ENCODE data around the gene ISCU.
A peak's percentile ranks its signal among the peaks of the same experiment; 100 is the strongest.
"Not testable (repeated sequence)": the region's sequence is repeated elsewhere in the genome, so short reads cannot be mapped to it uniquely, and the experiment has no call there.

ISCU gene

DNA sequence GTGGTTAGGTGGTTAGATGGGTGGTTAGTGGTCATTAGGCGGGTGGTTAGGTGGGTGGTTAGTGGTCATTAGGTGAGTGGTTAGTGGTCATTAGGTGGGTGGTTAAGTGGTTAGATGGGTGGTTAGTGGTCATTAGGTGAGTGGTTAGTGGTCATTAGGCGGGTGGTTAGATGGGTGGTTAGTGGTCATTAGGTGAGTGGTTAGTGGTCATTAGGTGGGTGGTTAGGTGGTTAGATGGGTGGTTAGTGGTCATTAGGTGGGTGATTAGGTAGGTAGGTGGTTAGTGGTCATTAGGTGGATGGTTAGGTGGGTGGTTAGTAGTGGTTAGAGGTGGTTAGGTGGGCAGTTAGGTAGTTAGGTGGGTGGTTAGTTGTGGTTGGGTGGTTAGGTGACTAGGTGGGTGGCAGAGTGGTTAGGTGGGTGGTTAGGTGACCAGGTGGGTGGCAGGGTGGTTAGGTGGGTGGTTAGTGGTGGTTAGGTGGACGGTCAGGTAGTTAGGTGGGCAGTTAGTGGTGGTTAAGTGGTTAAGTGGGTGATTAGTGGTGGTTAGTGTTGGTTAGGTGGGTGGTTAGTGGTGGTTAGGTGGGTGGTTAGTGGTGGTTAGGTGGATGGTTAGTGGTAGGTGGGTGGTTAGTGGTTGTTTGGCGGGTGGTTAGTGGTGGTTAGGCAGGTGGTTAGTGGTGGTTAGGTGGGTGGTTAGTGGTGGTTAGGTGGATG, 43.5 kb downstream of the ISCU start:
- DNase-seq, result no peak

DNA sequence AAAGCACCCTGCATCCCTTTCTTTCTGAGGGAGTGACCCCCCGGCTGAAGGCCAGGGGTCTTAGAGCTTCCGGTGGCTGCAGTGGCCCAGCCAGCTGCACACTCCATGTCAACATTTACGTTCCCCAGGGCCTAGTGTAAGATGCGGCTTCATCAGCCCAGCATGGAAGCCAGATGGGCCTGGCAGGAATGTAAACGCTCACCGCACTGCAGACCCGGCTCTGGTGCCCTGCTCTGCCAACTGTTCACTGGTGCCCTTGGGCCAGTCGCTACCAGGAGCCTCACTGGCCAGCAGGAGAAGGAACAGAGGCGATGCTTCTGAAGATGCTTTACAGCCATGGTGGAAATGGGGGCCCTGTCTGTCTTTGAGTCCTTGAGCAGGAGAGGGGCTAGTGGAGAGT, 44.1 kb downstream of the ISCU start:
- no peak for DNase-seq

DNA sequence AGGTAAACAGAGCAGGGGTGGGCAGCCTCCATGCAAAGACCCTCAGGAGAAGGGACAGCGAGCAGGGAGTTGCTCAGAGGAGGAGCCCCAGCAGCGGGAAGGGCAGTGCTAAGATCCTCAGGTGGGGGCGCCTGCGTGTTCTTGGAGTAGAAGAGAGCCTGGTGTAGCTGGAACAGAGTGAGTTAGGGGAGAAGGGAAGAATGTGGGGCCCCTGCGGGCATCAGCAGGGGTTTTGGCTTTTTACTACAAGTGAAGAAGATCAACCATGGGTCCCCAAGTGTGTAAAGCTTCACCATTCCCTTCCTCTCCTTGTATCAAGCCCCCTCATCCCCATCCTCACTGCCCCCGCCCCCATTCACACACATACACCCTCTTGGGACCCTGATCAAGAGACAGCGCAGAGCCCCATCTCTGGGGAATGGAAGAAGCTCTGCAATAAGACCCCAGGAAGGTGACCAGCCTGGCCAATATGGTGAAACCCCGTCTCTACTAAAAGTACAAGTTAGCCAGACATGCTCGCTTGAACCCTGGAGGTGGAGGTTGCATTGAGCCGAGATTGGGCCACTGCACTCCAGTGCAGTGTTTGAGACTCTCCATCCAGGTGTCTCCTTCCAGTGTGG, 45.7 kb downstream of the ISCU start:
- no peak for DNase-seq

- no peak for DNase-seq
Measured at GRCh38 chr12:108608616-108609015, 46.2 kb downstream of the ISCU start.

DNA sequence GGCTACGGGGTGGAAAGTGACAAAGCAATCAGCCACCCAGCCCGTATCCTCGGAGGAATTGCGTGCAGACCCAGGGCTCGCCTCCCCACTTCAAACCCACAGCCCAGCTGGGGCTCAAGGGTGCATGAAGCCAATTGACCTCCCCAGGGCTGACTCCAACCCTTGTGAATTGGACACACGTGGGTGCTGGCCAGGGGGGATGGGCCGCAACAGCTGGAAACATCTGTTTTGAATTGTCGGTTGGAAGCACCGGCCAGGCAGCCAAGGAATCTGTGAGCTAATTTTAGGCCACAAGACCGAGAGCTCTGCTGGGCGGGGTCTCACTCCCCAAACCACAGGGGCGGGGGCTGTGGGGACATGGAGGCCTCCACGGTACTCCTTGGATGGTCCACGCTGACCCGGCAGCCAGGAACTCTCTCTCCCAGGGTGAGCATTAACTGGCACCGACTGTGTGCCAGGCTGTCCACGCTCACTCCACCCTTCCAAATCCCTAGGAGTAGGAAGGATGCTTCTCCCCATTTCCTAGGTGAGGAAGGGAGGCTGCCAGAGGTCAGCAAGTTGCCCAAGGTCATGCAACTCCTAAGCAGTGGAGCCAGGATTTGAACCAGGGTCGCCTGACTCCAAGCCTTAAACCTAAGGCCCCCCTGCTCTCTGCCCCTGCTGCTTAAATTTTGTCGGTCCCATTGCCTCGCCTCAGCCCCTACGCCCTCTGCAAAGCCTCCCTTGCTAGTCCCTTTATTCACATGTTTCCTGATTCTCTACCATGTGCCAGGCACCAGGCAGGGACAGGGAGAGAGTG, 47.3 kb downstream of the ISCU start:
- no peak for DNase-seq

DNA sequence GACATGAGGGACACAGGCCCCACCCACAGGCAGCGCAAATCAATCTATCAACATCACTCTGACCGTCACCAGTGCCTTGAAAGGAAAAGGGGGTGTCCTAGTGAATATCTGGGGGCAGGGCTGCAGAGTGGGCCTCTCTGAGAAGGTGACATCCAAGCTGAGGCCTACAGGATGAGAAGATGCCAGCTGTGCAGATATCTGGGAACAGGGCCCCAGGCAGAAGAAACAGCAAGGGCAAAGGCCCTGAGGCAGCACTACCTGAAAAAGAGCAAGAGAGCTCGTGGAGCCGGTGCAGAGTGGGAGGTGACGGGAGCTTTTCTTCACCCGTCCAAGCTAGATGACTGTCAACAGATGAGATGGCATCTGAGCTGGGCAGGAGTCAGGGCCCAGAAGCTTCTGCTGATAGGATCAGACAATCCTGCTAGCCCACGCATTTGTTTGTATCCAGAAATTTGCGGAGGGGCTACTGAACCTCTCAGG, 48.0 kb downstream of the ISCU start:
- no peak for DNase-seq

GRCh38 chr12:108610856-108611605, 48.6 kb downstream of the ISCU start:
- no peak for DNase-seq

DNA sequence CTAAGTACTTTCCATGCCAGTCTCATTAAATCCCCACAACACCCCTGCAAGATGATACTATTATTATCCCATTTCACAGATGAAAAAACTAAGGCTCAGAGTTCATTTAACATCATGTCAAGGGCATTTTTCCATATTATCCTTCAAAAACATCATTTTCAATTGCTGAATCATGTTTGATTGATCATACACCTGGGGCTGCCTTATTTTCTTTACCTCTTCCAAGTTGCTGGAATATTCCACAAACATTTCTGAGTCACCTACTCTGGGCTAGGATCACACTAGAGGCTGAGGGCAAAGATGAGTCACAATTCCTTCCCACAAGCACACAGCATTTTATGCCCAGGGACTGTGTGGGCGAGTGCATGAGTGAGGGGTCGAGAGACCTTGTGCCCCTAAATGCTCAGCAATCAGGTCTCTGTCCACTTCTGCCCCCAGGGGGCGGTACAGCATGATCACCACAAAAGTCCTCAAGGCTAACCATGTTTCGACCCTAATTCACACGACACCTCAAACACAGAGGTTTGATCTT, 49.6 kb downstream of the ISCU start:
- no peak for DNase-seq

GRCh38 chr12:108612788-108613282, 50.4 kb downstream of the ISCU start:
- DNase-seq, result no peak

- no peak for DNase-seq
Measured at GRCh38 chr12:108613548-108613947, 51.2 kb downstream of the ISCU start.

GRCh38 chr12:108614041-108614440, 51.6 kb downstream of the ISCU start:
- no peak for DNase-seq

DNA sequence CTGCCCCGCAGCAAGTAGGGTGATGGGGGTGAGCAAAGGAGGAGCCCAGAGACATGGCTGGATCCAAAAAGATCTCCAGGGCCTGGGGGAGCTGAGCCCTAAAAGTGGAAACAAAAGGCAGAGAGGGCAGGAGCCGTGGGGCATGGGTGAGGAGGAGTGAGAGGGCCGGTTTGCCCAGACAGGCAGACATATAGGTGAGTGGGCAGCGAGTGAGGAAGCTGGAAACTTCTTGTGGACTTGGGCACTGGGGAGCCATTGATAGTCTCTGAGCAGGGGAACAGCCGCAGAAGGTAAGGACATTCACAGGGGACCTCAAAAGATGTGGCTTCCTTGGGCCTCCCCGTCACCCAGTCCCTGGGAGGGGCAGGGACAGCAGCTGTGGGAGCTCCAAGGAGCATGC, 52.2 kb downstream of the ISCU start:
- DNase-seq, result no peak

GRCh38 chr12:108615918-108616317, 53.5 kb downstream of the ISCU start:
- no peak for DNase-seq

GRCh38 chr12:108616359-108616758, 54.0 kb downstream of the ISCU start:
- no peak for DNase-seq

DNA sequence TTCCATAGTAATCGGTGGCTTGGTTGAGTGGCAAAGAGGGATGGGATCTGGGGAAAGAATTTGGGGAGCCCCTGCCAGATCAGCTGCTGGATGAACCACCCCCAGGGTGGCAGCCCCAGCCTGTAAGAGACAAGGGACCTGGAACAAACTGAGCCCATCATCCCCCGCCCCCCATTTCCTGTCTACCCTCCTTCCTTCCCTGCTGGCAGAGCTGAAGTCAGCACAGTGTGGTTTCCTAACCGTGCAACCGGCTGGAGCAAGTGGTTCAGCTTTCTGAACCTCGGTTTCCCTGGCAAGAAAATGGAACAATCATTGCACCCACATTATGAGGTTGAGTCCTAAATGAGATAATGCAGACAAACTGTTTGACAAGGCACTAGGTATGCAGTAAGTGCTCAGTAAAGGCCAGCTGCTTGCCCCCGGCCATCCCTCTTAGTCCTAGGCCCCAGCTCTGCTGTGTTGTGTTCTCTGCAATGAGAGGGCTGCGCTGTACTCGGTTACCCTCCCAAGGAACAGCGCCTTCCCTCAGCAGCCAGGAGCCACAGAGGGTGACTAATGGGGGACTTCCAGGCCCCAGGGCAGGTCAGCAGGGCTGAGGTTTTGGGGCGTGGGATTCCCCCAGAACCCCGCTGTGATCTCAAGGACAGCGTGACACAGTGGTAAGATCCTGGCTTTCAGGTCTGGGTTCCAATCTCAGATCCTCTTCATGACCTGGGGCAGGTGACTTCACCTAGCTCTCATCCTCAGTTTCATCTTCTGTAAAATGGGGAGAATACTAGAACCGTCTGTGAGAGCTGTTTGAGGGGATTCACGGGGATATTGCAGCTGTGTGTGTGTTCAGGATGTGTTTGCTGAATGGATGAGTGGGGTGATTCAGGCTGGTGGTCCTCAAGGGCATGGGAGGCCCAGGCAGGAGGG, 54.8 kb downstream of the ISCU start:
- DNase-seq, result no peak

- DNase-seq, result peak; percentile 39
Measured at GRCh38 chr12:108618079-108618952, 55.9 kb downstream of the ISCU start.

DNA sequence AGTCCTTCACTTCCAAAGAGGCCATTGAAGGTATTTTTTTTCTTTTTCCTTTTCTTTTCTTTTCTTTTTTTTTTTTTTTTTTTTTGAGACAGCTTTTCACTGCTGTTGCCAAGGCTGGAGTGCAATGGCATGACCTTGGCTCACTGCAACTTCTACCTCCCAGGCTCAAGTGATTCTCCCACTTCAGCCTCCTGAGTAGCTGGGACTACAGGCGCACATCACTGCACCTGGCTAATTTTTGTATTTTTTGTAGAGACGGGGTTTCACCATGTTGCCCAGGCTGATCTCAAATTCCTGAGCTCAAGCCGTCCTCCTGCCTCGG, 56.5 kb downstream of the ISCU start:
- not testable (repeated sequence) for DNase-seq

All from NCI-H1092 treated with DMSO at 0.1 percent for 48 hours (cell line).